Spleen (tissue), 11 donors: ENCODE measurements around the gene MACC1. TPM values are rescaled to one million over a fixed set of nuclear protein-coding genes. Genes with fewer than 3 reads are reported as not detected.

Experiments used
- DNase-seq: peaks from one replicate; pipeline ENCODE4 v3.0.0-alpha.2; 2020
- H3K27ac ChIP-seq, 8 donors: fragments of 200-600 bp; sonication (generic) in 7 of 8; 1 replicate in 4 of 8; 2 replicates in 4 of 8; pipeline versions ENCODE4 v1.5.0 to v1.8.0; 2016 to 2021; ENCODE audit warnings: inconsistent platforms in 4 of 8, mild to moderate bottlenecking in 4 of 8, moderate library complexity in 1 of 8
- H3K27me3 ChIP-seq, 7 donors: fragments of 200-600 bp; sonication (generic) in 6 of 7; replicated peaks in 1 of 7; 1 replicate in 4 of 7; 2 replicates in 3 of 7; pipeline versions ENCODE4 v1.5.0 to v1.8.0; 2016 to 2021; ENCODE audit warnings: inconsistent platforms in 3 of 7, mild to moderate bottlenecking in 1 of 7
- H3K36me3 ChIP-seq, 6 donors: fragments of 200-600 bp; sonication (generic) in 5 of 6; 1 replicate in 4 of 6; 2 replicates in 2 of 6; pipeline versions ENCODE4 v1.5.0 to v1.8.0; 2016 to 2021; ENCODE audit warnings: inconsistent platforms in 2 of 6
- H3K4me1 ChIP-seq, 6 donors: fragments of 200-600 bp; sonication (generic) in 5 of 6; 1 replicate in 3 of 6; 2 replicates in 3 of 6; pipeline versions ENCODE4 v1.5.0 to v1.8.0; 2016 to 2021; ENCODE audit warnings: inconsistent platforms in 3 of 6
- H3K4me3 ChIP-seq, 8 donors: fragments of 200-600 bp; sonication (generic) in 7 of 8; 1 replicate in 4 of 8; 2 replicates in 4 of 8; pipeline versions ENCODE4 v1.5.0 to v1.8.0; 2016 to 2021; ENCODE audit warnings: inconsistent platforms in 4 of 8, mild to moderate bottlenecking in 4 of 8, moderate library complexity in 2 of 8
- H3K9me3 ChIP-seq, 8 donors: fragments of 200-600 bp; sonication (generic) in 7 of 8; 1 replicate in 4 of 8; 2 replicates in 4 of 8; pipeline versions ENCODE4 v1.5.0 to v1.8.0; 2016 to 2021; ENCODE audit warnings: inconsistent platforms in 4 of 8
- POLR2A ChIP-seq, 3 donors: fragments of 450-650 bp; IDR thresholded peaks; one replicate each; pipeline ENCODE4 v1.5.1; 2017; ENCODE audit warnings: antibody characterized with exemption in 3 of 3, mild to moderate bottlenecking in 1 of 3
- POLR2AphosphoS5 ChIP-seq, 3 donors: sonication (generic); formaldehyde crosslinking; IDR thresholded peaks; one replicate each; pipeline ENCODE4 v1.5.1; 2017; ENCODE audit warnings: antibody characterized with exemption in 3 of 3
- WGBS, 5 donors: extraction: QIAGEN DNeasy Blood & Tissue Kit in 3 of 5; methylation state at CpG; one replicate each; pipeline versions ENCODE4 v1.1.5 to v1.1.7; 2013 to 2018; 5-methylcytosine and 5-hydroxymethylcytosine counted together
- intact Hi-C: fragments of 100-400 bp; cut with DNase I; formaldehyde crosslinking; loops from one replicate; pipeline ENCODE4 v1.15.0; 2023; ENCODE audit warnings: low total_unique reads
- polyA plus RNA-seq, 3 donors: library from polyadenylated mRNA; stranded (reverse); fragments of 200-250 nt; gene quantifications; one replicate each; pipeline ENCODE4 v1.2.1, GENCODE V29; 2013
- total RNA-seq, 7 donors: library from RNA; depleted of rRNA in 3 of 7; stranded (reverse); fragments of >200 nt in 3 of 7; fragmentation: NEBNext Ultra II Directional in 4 of 7; extraction: Animal tissue kit (Norgen Biotek cat#: 25700) in 4 of 7; gene quantifications; one replicate each; pipeline versions ENCODE4 v1.1.0 to v1.2.1, GENCODE V29; 2016 to 2021
- TF ChIP-seq, protein P1 (sequence below), 11 experiments: fragments of 200-600 bp in 7 of 11; fragments of 450-650 bp in 4 of 11; sonication (generic) in 4 of 11; IDR thresholded peaks in 8 of 11; conservative IDR thresholded peaks in 3 of 11; 1 replicate in 7 of 11; 2 replicates in 4 of 11; pipeline versions ENCODE4 v1.4.0 to v1.8.0; 2016 to 2021; ENCODE audit warnings: antibody characterized with exemption in 11 of 11, inconsistent platforms in 4 of 11, mild to moderate bottlenecking in 1 of 11
- donor health status: healthy with polysubstance abuse.
- donor health status: DM: no; HTN: no; CAD: no; lungs with moderate emphysema.
- donor health status: DM: no; HTN: no; CAD: no.
- donor health status: Bipolar disorder and iron deficiency.
- donor health status: healthy.
- donor health status: DM: no; HTN: no; CAD: no.
- donor health status: DM: yes; HTN: yes; CAD: no.

Gene MACC1
- total and polyA plus RNA-seq, 10 donors: 0.83 to 10.6 (median 4.8) TPM

DNA sequence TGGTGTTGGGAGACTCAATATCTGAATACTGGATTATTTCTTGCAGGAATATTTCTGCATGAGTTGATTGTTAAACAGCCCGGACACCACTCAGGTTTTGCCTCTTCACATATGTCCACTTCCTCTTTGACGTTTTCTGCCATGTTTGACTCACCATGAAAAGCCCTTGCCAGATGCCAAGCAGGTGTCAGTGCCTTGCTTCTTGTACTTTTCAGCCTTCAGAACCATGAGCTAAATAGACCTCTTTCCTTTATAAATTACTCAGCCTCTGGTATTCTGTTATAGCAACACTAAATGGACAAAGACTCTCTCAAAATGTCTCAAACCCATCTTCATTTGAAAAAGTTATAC, 24.7 kb upstream of the MACC1 start:
- intact Hi-C loops: no loop called here
- WGBS, 5 donors: 38 to 60% (median 56%) methylated on average over 2 of the region's 2 CpGs
- no peak overlapping the region for H3K4me3 ChIP-seq

DNA sequence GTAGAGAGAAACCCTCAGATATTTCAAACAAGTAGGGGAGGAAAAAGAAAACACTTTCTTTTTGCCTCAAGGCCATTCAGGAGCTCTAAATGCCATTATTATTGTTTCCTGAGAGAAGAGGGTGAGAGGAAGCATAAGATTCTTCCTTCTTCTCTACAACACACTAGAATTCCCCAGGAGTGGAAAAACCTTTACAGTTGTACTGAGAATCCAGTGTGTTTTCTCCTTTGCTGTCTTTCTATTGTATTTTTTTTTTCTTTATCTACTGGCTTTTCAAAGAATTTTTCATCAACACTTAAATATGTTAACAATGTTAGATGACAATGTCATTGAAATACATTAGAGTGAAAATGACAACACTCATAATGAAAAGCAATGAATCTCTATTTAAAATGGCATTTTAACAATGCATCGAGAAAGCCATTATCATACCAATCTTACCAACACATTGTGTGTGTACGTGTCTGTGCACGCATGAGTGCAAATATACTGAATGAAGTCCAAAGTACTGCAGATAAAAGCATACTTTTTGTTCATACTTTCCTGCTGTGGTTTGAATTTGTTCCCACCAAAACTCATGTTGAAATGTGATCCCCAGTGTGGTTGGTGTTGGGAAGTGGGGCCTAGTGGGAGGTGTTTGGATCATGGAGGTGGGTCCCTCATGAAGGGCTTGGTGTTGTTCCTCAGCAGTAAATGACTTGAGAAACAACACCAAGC, 24.2 kb upstream of the MACC1 start:
- H3K9me3 ChIP-seq: no peaks in the 10 kb centered on the region
- peaks cover 0 to 15% (median 0%) of the 10 kb centered on the region in 6 donors for H3K4me1 ChIP-seq
- TF ChIP-seq POLR2A (IDR thresholded peaks at IDR 0.05): no peak
- TF ChIP-seq POLR2AphosphoS5 (IDR thresholded peaks at IDR 0.05): no peak
- TF ChIP-seq, protein P1, sequence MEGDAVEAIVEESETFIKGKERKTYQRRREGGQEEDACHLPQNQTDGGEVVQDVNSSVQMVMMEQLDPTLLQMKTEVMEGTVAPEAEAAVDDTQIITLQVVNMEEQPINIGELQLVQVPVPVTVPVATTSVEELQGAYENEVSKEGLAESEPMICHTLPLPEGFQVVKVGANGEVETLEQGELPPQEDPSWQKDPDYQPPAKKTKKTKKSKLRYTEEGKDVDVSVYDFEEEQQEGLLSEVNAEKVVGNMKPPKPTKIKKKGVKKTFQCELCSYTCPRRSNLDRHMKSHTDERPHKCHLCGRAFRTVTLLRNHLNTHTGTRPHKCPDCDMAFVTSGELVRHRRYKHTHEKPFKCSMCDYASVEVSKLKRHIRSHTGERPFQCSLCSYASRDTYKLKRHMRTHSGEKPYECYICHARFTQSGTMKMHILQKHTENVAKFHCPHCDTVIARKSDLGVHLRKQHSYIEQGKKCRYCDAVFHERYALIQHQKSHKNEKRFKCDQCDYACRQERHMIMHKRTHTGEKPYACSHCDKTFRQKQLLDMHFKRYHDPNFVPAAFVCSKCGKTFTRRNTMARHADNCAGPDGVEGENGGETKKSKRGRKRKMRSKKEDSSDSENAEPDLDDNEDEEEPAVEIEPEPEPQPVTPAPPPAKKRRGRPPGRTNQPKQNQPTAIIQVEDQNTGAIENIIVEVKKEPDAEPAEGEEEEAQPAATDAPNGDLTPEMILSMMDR (IDR thresholded peaks at IDR 0.05 in 8 of 11, conservative IDR thresholded peaks at IDR 0.05 in 3 of 11): no peak
- no peak overlapping the region for H3K4me3 ChIP-seq
- intact Hi-C loops: no loop called here
- WGBS, 5 donors: 72 to 85% (median 82%) methylated on average over 3 of the region's 3 CpGs
- H3K27ac ChIP-seq: no peak overlapping the region
- H3K36me3 ChIP-seq: no peaks in the 10 kb centered on the region
- DNase-seq: no peak
- H3K27me3 ChIP-seq: no peaks in the 10 kb centered on the region

More for the DNA sequence above, 24.7 kb upstream of the MACC1 start:
- TF ChIP-seq POLR2AphosphoS5 (IDR thresholded peaks at IDR 0.05): no peak
- H3K27ac ChIP-seq: no peak overlapping the region
- no peaks in the 10 kb centered on the region for H3K27me3 ChIP-seq
- no peaks in the 10 kb centered on the region for H3K9me3 ChIP-seq
- DNase-seq: no peak
- H3K36me3 ChIP-seq: no peaks in the 10 kb centered on the region
- H3K4me1 ChIP-seq: peaks cover 0 to 15% (median 0%) of the 10 kb centered on the region in 6 donors

DNA sequence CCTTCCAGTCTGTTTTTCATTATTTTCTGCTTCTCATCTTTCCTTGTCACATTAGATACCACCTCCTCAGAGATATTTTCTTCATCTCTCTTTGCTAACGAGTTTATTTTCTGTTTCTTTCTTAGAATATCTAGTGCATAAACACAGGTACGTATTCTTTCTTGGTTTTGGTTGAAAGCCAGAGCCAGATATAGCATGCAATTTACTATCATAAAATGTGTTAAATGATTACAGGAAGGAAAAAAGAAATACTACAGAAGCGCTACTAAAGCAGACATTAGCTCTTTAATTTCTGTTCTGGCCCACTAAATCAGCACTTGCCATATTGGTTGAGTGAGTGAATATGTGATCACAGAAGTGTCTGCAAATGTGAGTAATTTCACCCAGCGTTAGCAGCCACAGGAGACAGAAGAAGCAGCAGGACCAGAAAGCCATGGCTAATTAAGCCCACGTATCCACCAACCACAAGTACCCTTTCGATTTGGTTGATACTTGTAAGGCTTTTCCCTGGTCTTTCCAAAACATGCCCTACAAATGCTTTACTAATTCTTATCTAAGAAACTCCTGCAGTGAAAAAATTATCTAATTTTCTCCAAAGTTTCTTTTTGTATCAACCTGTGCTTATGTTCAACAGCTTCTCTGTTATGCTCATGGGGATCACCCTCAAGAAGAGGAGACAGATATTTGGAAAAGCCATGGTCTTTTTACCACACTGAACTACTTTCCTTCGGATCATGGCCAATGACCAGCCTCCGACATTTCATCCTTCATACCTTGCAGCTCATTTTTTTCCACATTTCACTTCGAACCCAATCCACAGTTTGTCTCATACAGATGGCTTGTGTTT, 23.1 kb upstream of the MACC1 start:
- 75 to 86% (median 84%) methylated on average over 9 of the region's 9 CpGs for WGBS, 5 donors
- TF ChIP-seq, protein P1 (IDR thresholded peaks at IDR 0.05 in 8 of 11, conservative IDR thresholded peaks at IDR 0.05 in 3 of 11): no peak
- H3K27me3 ChIP-seq: no peaks in the 10 kb centered on the region
- no peaks in the 10 kb centered on the region for H3K36me3 ChIP-seq
- no peak overlapping the region for H3K4me3 ChIP-seq
- intact Hi-C loops: no loop called here
- DNase-seq: no peak
- peaks cover 0 to 15% (median 0%) of the 10 kb centered on the region in 6 donors for H3K4me1 ChIP-seq
- no peaks in the 10 kb centered on the region for H3K9me3 ChIP-seq
- H3K27ac ChIP-seq: no peak overlapping the region

DNA sequence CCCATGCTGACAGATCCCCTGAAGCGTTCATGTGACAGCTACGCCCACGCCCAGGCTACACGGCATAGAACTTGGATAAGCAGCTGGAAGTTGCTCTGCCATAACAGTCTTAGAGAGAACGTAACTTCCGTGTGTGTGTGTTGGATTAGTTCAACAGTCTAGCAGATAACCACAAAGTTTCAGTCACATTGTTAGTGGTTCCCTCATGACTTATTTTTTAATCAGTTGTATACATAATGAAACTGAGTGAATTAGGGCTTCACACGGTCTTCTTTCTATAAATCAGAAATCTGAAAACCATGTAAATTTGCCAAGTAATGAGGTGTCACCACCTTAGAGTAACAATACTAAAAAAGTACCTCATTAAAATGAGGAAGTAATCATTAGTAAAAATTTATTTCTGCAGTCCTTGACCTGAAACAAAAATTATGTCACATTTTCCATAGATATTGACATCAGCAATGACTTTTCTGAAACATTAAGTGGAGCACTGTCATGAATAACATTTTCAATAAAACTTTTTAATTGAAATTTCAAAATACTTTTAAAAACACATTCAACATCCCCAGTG, 21.7 kb upstream of the MACC1 start:
- WGBS, 5 donors: 39 to 49% (median 45%) methylated on average over 7 of the region's 7 CpGs
- no peak for DNase-seq
- H3K4me1 ChIP-seq: peaks cover 0 to 15% (median 0%) of the 10 kb centered on the region in 6 donors
- intact Hi-C loops: no loop called here
- no peaks in the 10 kb centered on the region for H3K27me3 ChIP-seq
- no peaks in the 10 kb centered on the region for H3K36me3 ChIP-seq
- no peaks in the 10 kb centered on the region for H3K9me3 ChIP-seq
- H3K4me3 ChIP-seq: no peak overlapping the region
- peak overlapping the region in 4 of 8 donors; percentile 14 to 49 (median 22) for H3K27ac ChIP-seq
- TF ChIP-seq POLR2AphosphoS5 (IDR thresholded peaks at IDR 0.05) (peak in 1 of 3 donors; percentile 17), POLR2A (IDR thresholded peaks at IDR 0.05) (no peak)
- TF ChIP-seq, protein P1 (IDR thresholded peaks at IDR 0.05 in 8 of 11, conservative IDR thresholded peaks at IDR 0.05 in 3 of 11): no peak
